HG03460 (cell line): ENCODE measurements around the gene COL6A5.
"Not testable (repeated sequence)": the region's sequence is repeated elsewhere in the genome, so short reads cannot be mapped to it uniquely, and the experiment has no call there.

Source experiments
- ATAC-seq: cut with Tn5 transposase; IDR thresholded peaks from one replicate; pipeline ENCODE4 v1.9.1; 2021; ENCODE audit not compliant: unreplicated experiment

Gene COL6A5

GRCh38 chr3:130345487-130346079, at the start of gene COL6A5:
TSS of gene COL6A5 (plus strand) at chr3:130345672. CDS start at chr3:130373639, 27,967 bp downstream.
- no peak for ATAC-seq

- ATAC-seq: no peak
These were observed 45.9 kb upstream of the COL6A5 start for GRCh38 chr3:130299531-130299930.

DNA sequence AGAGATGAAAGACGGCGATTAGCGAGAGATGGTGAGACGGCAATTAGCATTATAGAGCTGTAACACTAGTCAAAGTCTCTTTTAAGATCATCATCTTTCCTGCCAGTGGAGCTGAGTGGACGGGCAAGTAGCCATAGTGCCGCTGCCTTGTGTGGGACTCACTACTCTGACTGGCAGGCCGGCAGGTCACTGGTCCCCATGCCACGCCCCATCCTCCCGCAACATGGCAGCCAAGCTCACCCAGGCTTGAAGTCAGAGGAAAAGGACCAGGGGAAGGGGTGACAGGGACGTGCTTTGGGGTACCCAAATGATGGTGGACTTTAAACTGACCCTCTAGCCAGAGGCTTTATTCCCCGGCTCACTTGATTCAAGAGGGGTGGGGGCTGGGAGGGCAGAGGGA, 44.6 kb upstream of the COL6A5 start:
- ATAC-seq: no peak

GRCh38 chr3:130310109-130310508, 35.4 kb upstream of the COL6A5 start:
- no peak for ATAC-seq

DNA sequence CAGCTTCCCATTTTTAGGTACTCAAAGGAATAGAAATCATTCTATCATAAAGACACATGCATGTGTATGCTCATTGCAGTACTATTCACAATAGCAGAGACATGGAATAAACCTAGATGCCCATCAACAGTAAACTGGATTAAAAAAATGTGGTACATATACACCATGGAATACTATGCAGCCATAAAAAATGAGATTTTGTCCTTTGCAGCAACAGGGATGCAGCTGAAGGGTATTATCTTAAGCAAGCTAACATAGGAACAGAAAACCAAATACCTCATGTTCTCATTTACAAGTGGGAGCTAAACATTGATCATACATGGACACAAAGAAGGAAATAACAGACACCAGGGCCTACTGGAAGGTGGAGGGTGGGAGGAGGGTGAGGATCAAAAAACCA, 33.1 kb upstream of the COL6A5 start:
- ATAC-seq: no peak

- no peak for ATAC-seq
These were observed 29.3 kb upstream of the COL6A5 start for GRCh38 chr3:130316169-130316568.

GRCh38 chr3:130323503-130323902, 22.0 kb upstream of the COL6A5 start:
- no peak for ATAC-seq

DNA sequence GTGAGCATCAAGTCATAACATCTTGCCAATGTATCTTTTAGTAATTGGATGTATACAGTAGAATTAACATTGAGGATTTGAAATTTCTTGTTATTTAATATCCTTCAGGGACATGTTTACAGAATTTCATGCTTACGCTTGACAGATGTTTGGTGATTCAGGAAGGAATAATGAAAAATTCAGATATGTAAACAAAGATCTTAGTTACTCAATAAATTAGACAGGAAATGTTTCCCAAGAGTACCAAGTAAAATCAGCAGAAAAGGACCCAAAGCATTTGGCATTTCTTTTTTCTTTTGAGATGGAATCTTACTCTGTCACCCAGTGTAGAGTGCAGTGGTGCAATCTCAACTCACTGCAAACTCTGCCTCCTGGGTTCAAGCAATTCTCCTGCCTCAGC, 4.7 kb upstream of the COL6A5 start:
- no peak for ATAC-seq

- ATAC-seq: no peak
These were observed 4.1 kb upstream of the COL6A5 start for GRCh38 chr3:130341388-130341787.

GRCh38 chr3:130341882-130342281, 3.6 kb upstream of the COL6A5 start:
- ATAC-seq: no peak

DNA sequence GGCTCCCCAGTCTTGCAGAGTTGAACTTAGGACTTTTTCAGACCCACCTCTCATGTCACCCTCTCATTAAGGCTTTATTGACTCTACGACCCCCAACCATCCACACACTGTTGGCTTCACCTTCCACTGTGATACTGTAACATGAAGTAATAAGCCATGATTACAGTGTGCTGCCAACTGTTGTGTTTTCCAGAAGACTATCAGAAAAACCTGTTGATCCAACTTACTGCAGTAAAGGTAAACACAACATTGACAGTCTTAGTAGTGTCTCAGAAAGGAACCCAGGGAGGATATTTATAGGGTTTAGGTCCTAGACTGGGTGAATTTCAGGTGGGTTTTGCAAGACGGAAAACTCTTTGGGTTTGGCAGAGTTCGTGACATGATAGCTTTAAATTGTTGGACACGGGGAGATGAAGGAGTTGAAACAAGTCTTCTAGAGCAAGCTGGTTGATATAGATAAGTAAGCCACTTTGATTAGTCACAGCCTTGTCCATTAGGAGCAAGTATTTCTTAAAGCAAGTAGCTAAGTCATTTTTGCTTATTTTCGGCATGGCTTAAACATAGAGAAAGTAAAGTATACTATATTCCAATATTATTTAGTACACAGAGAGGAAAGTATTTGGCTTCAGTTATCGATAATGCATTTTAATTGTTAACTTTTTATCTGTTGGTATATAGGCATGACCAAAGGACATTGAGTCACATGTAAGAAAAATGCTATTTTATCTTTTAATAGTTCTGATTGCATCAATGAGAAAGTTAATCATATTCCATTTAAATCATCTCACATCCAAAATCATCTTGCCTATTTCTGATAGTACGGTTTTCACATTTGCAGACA, 2.4 kb upstream of the COL6A5 start:
- ATAC-seq: no peak

- ATAC-seq: not testable (repeated sequence)
These were observed 2.8 kb downstream of the COL6A5 start for GRCh38 chr3:130348258-130348657.

GRCh38 chr3:130354430-130354829, 9.0 kb downstream of the COL6A5 start:
- ATAC-seq: no peak

GRCh38 chr3:130374033-130374432, 28.6 kb downstream of the COL6A5 start:
- ATAC-seq: no peak

DNA sequence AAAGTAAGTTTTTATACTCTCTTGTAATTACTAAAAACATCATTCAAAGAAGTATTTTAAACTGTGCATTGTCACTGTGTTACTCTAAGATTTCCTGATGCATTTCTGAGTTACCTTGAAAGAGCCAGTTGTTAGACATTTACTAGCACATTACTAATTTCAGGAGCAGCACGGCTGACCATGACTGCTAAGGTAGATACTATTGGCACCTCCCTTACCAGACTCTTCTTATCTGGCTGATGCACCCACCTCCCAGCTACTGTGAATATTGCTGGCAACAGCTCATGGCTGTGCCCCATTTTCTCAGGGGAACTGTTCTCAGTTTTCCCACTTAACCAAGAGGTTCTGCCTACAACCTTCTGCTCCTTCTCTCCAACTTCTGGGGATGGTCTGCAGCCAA, 29.4 kb downstream of the COL6A5 start:
- no peak for ATAC-seq

DNA sequence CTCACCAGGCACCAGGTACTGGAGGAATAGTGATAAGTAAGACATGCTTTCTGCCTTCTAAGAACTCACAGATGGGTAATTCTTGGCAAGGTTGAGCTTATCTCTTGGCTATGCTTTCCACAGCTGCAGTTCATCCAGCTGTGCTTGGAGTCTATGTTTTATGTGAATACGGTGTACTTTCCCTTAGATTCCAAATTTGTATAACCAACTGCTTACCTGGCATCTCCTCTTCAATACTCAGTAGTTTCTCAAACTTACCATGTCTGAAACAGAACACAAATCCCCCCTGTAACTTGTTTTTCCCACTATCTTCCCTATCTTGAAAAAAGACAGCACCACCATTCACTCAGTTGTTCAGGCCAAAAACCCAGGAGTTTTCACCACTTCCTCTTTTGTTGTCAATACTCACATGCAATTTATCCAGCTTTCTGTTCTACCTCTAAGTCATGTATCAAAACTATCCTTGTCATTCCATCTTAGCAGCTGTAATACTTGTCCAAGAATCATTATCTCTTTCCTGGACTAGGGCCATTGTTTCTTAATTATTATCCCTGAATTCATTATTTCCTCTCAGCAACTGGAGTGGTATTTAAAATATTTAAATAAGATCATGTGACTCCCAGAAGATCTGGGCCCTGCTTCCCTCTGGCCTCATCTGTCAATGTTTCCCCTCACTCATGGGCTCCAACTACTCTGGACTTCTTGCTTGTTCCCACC, 32.6 kb downstream of the COL6A5 start:
- no peak for ATAC-seq

GRCh38 chr3:130378677-130379191, 33.3 kb downstream of the COL6A5 start:
- no peak for ATAC-seq

- ATAC-seq: no peak
These were observed 33.8 kb downstream of the COL6A5 start for GRCh38 chr3:130379274-130379673.

DNA sequence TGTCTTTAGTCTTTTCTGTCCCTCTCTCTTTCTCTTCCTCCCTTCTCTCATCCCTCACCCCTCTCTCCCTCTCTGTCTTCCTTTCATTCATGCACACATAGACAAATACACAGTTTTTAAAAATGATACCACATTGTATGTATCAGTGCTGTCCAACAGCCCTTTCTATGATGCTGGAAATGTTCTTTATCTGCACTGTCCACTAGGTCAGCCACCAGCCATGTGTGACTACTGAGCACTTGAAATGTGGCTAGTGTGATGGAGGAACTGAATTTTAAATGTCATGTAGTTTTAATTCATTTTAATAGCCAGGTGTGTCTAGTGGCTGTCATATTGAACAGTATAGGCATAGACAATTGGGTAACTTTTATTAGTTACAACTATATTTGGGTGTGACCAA, 34.9 kb downstream of the COL6A5 start:
- ATAC-seq: no peak

GRCh38 chr3:130383424-130383823, 38.0 kb downstream of the COL6A5 start:
- ATAC-seq: no peak

- ATAC-seq: no peak
These were observed 39.1 kb downstream of the COL6A5 start for GRCh38 chr3:130384476-130385025.
